HL-60 (cell line): ENCODE results near the gene SNAPC5.
"Not testable (repeated sequence)": the region's sequence is repeated elsewhere in the genome, so short reads cannot be mapped to it uniquely, and the experiment has no call there.

Source experiments
- DNase-seq, 2 experiments: peaks; one replicate each; pipeline ENCODE4 v3.0.0-alpha.2; 2010 to 2020; ENCODE audit warnings: low read depth in 1 of 2, low spot score in 1 of 2
- H3K27ac ChIP-seq: fragments of 250-450 bp; sonication (Bioruptor Pico); replicated peaks from 2 replicates; pipeline ENCODE4 v1.5.1; 2020; ENCODE audit warnings: mild to moderate bottlenecking, moderate library complexity
- H3K27me3 ChIP-seq: fragments of 250-450 bp; sonication (Bioruptor Pico); 2 replicates; pipeline ENCODE4 v1.5.1; 2021; ENCODE audit warnings: mild to moderate bottlenecking, moderate library complexity; ENCODE audit not compliant: insufficient read depth, poor library complexity, severe bottlenecking
- H3K4me3 ChIP-seq: replicated peaks from 2 replicates; pipeline ENCODE4 v1.5.1; 2011; ENCODE audit warnings: mild to moderate bottlenecking, control low read depth, low read length; ENCODE audit not compliant: insufficient read depth
- CTCF ChIP-seq: IDR thresholded peaks from one replicate; pipeline ENCODE4 v1.5.1; 2011; ENCODE audit warnings: low read length, control low read depth, inconsistent platforms; ENCODE audit not compliant: insufficient read depth
- GABPA ChIP-seq: IDR thresholded peaks from 2 replicates; pipeline ENCODE4 v1.6.1; 2012; ENCODE audit warnings: low read depth
- POLR2AphosphoS5 ChIP-seq: IDR thresholded peaks from 2 replicates; pipeline ENCODE4 v1.6.1; 2012; ENCODE audit warnings: low read depth
- REST ChIP-seq: IDR thresholded peaks from 2 replicates; pipeline ENCODE4 v1.6.1; 2012; ENCODE audit warnings: low read depth; ENCODE audit not compliant: insufficient replicate concordance
- SPI1 ChIP-seq: IDR thresholded peaks from 2 replicates; pipeline ENCODE4 v1.6.1; 2012; ENCODE audit warnings: low read depth, mild to moderate bottlenecking, borderline replicate concordance

The SNAPC5 gene

GRCh38 chr15:66474135-66474534 is 23.4 kb downstream of the SNAPC5 start:
- no peak for TF ChIP-seq GABPA
- no peak for TF ChIP-seq POLR2AphosphoS5
- no peak for TF ChIP-seq SPI1
- TF ChIP-seq CTCF: no peak
- no peak for TF ChIP-seq REST
- H3K27ac ChIP-seq: no peak overlapping the region

GRCh38 chr15:66472176-66472999 is 25.2 kb downstream of the SNAPC5 start:
- H3K27ac ChIP-seq: no peak overlapping the region
- no peak for TF ChIP-seq GABPA
- no peaks in the 10 kb centered on the region for H3K27me3 ChIP-seq
- H3K4me3 ChIP-seq: no peak overlapping the region
- DNase-seq: no peak

More at GRCh38 chr15:66474135-66474534, 23.4 kb downstream of the SNAPC5 start:
- Histone ChIP-seq H3K27me3 (no peaks in the 10 kb centered on the region), H3K4me3 (no peak overlapping the region)
- no peak for DNase-seq

GRCh38 chr15:66470825-66471224 is 26.7 kb downstream of the SNAPC5 start:
- H3K27ac ChIP-seq: not testable (repeated sequence)

GRCh38 chr15:66467162-66468040 is 30.2 kb downstream of the SNAPC5 start:
- H3K27me3 ChIP-seq, DNase-seq, H3K4me3 ChIP-seq, H3K27ac ChIP-seq: not testable (repeated sequence)

More at GRCh38 chr15:66470825-66471224, 26.7 kb downstream of the SNAPC5 start:
- DNase-seq, H3K27me3 ChIP-seq, H3K4me3 ChIP-seq: not testable (repeated sequence)

GRCh38 chr15:66465294-66465693 is 32.3 kb downstream of the SNAPC5 start:
- H3K4me3 ChIP-seq, H3K27ac ChIP-seq, DNase-seq, H3K27me3 ChIP-seq: not testable (repeated sequence)

GRCh38 chr15:66462627-66463026 is 34.9 kb downstream of the SNAPC5 start:
- Histone ChIP-seq H3K4me3 (no peak overlapping the region), H3K27me3 (no peaks in the 10 kb centered on the region), H3K27ac (no peak overlapping the region)
- TF ChIP-seq SPI1: no peak
- no peak for TF ChIP-seq CTCF
- TF ChIP-seq REST: no peak
- no peak for TF ChIP-seq GABPA
- TF ChIP-seq POLR2AphosphoS5: no peak
- no peak for DNase-seq
